Naive thymus-derived CD4-positive, alpha-beta T cell (primary cell): Measurements from ENCODE around the gene ARHGAP24. TPM values are rescaled to one million over a fixed set of nuclear protein-coding genes. Genes with fewer than 3 reads are reported as not detected.

ENCODE experiments used
- ATAC-seq: fragments of 150-1000 bp; cut with Tn5 transposase; 2 replicates; pipeline ENCODE4 v1.10.0; 2021; ENCODE audit warnings: mild to moderate bottlenecking, moderate library complexity
- CTCF ChIA-PET: fragments of 350-600 bp; sonication (Branson Sonifier 250); formaldehyde crosslinking; loops from one replicate; lab custom pipeline; 2021; ENCODE audit warnings: antibody characterized with exemption; lab: Charles Lee
- POLR2A ChIA-PET: fragments of 350-600 bp; sonication (Branson Sonifier 250); formaldehyde crosslinking; loops from one replicate; lab custom pipeline; 2021; ENCODE audit warnings: antibody characterized with exemption, inconsistent platforms; lab: Charles Lee
- DNase-seq, 9 donors: peaks; one replicate each; pipeline versions ENCODE4 v3.0.0 to v3.0.0-alpha.2; 2020 to 2022; ENCODE audit warnings: mixed read lengths in 1 of 9
- H3K27ac ChIP-seq: one replicate; pipeline ENCODE4 v1.7.0; 2013; ENCODE audit warnings: mild to moderate bottlenecking, low read depth, low read length, moderate library complexity
- H3K27me3 ChIP-seq, 2 donors: one replicate each; pipeline ENCODE4 v1.7.0; 2013; ENCODE audit warnings: low read length in 2 of 2, mild to moderate bottlenecking in 2 of 2, moderate library complexity in 2 of 2; ENCODE audit not compliant: control insufficient read depth in 2 of 2, insufficient read depth in 2 of 2
- H3K36me3 ChIP-seq, 3 experiments: 1 replicate in 2 of 3; 2 replicates in 1 of 3; pipeline ENCODE4 v1.7.0; 2013; ENCODE audit warnings: low read length in 3 of 3, mild to moderate bottlenecking in 3 of 3, moderate library complexity in 1 of 3; ENCODE audit not compliant: insufficient read depth in 3 of 3, control insufficient read depth in 2 of 3
- H3K4me1 ChIP-seq, 2 donors: one replicate each; pipeline ENCODE4 v1.7.0; 2013; ENCODE audit warnings: low read length in 2 of 2, mild to moderate bottlenecking in 2 of 2, moderate library complexity in 1 of 2; ENCODE audit not compliant: control insufficient read depth in 2 of 2, insufficient read depth in 2 of 2
- H3K4me3 ChIP-seq: 2 replicates; pipeline ENCODE4 v1.7.0; 2013; ENCODE audit warnings: mild to moderate bottlenecking, low read length
- H3K9me3 ChIP-seq, 3 experiments: 1 replicate in 2 of 3; 2 replicates in 1 of 3; pipeline ENCODE4 v1.7.0; 2013; ENCODE audit warnings: low read length in 3 of 3; ENCODE audit not compliant: control insufficient read depth in 2 of 3
- H3K27ac Mint-ChIP-seq, 9 donors: one replicate each; pipeline ENCODE4 v1.8.0; 2020 to 2022; ENCODE audit warnings: mixed read lengths in 9 of 9, mild to moderate bottlenecking in 8 of 9, moderate library complexity in 5 of 9, inconsistent platforms in 2 of 9
- H3K27me3 Mint-ChIP-seq, 5 donors: one replicate each; pipeline ENCODE4 v1.8.0; 2021 to 2022; ENCODE audit warnings: mixed read lengths in 5 of 5, mild to moderate bottlenecking in 1 of 5
- H3K36me3 Mint-ChIP-seq, 5 donors: one replicate each; pipeline ENCODE4 v1.8.0; 2020 to 2022; ENCODE audit warnings: mixed read lengths in 5 of 5, mild to moderate bottlenecking in 3 of 5, inconsistent platforms in 1 of 5
- H3K4me1 Mint-ChIP-seq, 7 donors: one replicate each; pipeline ENCODE4 v1.8.0; 2020 to 2022; ENCODE audit warnings: mixed read lengths in 7 of 7, mild to moderate bottlenecking in 3 of 7, inconsistent platforms in 1 of 7
- H3K4me3 Mint-ChIP-seq, 10 donors: one replicate each; pipeline ENCODE4 v1.8.0; 2020 to 2022; ENCODE audit warnings: mild to moderate bottlenecking in 10 of 10, mixed read lengths in 10 of 10, moderate library complexity in 6 of 10, inconsistent platforms in 2 of 10
- H3K9me3 Mint-ChIP-seq, 11 donors: one replicate each; pipeline ENCODE4 v1.8.0; 2020 to 2022; ENCODE audit warnings: mixed read lengths in 11 of 11, mild to moderate bottlenecking in 4 of 11, inconsistent platforms in 1 of 11, moderate library complexity in 1 of 11
- intact Hi-C, 2 donors: fragments of 100-400 bp; cut with micrococcal nuclease; formaldehyde crosslinking; loops; one replicate each; pipeline ENCODE4 v1.15.1; 2023
- polyA plus RNA-seq, 2 donors: library from polyadenylated mRNA; unstranded; fragments of 300-500 nt; fragmentation: Illumina TruSeq; gene quantifications; one replicate each; pipeline ENCODE4 v1.2.3, GENCODE V29; 2021
- total RNA-seq, 6 experiments: library from RNA in 5 of 6; stranded (reverse) in 5 of 6; gene quantifications; 1 replicate in 5 of 6; 2 replicates in 1 of 6; pipeline ENCODE4 v1.2.3 and lab custom pipeline; 2021 to 2026

The ARHGAP24 gene
- total and polyA plus RNA-seq, 7 experiments from 2014 or later = 0.41 to 12.7 (median 1.3) TPM; not detected in 3

DNA sequence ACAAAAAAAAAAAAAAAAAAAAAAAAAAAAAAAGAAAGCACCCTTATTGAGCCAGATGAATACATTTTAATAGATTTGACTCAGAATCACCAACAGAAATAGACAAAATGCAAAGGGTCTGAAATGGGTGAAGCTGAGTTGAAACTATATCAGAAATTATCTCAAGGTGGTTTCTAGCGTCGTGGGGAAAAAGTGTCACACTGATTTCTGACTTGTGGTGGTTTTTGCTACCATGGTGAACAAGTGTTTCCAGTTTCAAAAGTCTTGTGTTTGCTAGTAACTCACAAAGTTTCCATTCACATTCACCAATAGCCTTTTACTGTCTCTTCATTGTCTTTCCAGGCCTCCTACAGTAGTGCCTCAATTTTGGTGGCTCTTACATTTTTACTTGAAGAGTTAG, 135.5 kb downstream of the ARHGAP24 start:
- no peak overlapping the region for H3K4me3 ChIP-seq
- POLR2A ChIA-PET = no interaction called here
- no peaks in the 10 kb centered on the region for H3K4me1 ChIP-seq
- H3K36me3 ChIP-seq = no peaks in the 10 kb centered on the region
- H3K9me3 ChIP-seq = no peaks in the 10 kb centered on the region
- Mint-ChIP-seq H3K9me3 (peaks cover 0 to 5% (median 0%) of the 10 kb centered on the region in 11 donors), H3K4me1 (peaks cover 0 to 5% (median 0%) of the 10 kb centered on the region in 7 donors), H3K4me3 (no peak overlapping the region), H3K27ac (no peak overlapping the region), H3K36me3 (no peaks in the 10 kb centered on the region), H3K27me3 (no peaks in the 10 kb centered on the region)
- ATAC-seq (no peak), DNase-seq (no peak)
- H3K27me3 ChIP-seq = no peaks in the 10 kb centered on the region
- H3K27ac ChIP-seq = no peak overlapping the region
- CTCF ChIA-PET = no interaction called here
- intact Hi-C loops = no loop called here

DNA sequence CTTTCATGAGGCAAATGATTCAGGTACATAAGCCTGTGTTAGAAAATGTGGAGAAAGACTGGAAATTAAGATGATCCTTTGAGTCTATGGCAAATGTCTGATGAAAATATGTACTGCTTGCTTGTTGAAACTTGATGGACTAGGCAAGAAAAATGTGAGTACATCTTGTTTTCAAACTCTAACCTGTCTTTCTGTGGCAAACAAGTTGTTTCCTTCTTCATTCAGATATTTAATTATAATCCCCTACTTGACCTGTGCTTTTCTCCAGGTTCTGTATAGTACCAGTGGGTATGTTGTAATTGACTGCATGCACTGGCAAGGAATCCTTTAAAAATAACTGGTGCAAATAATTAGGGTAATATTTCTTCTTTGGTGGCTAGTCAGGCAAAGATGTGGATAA, 136.7 kb downstream of the ARHGAP24 start:
- ATAC-seq = no peak
- H3K27ac ChIP-seq = no peak overlapping the region
- no peak for DNase-seq
- intact Hi-C loops = no loop called here
- Mint-ChIP-seq H3K4me3 (no peak overlapping the region), H3K9me3 (peaks cover 0 to 5% (median 0%) of the 10 kb centered on the region in 11 donors), H3K36me3 (no peaks in the 10 kb centered on the region), H3K27me3 (no peaks in the 10 kb centered on the region), H3K4me1 (peaks cover 0 to 5% (median 0%) of the 10 kb centered on the region in 7 donors), H3K27ac (no peak overlapping the region)
- no peaks in the 10 kb centered on the region for H3K4me1 ChIP-seq
- H3K9me3 ChIP-seq = no peaks in the 10 kb centered on the region
- no peak overlapping the region for H3K4me3 ChIP-seq
- no peaks in the 10 kb centered on the region for H3K27me3 ChIP-seq
- CTCF ChIA-PET = no interaction called here
- H3K36me3 ChIP-seq = no peaks in the 10 kb centered on the region
- POLR2A ChIA-PET = no interaction called here

GRCh38 chr4:85613901-85614300, 139.0 kb downstream of the ARHGAP24 start:
- Mint-ChIP-seq H3K36me3 (no peaks in the 10 kb centered on the region), H3K9me3 (peaks cover 0 to 5% (median 0%) of the 10 kb centered on the region in 11 donors), H3K4me3 (no peak overlapping the region), H3K4me1 (no peaks in the 10 kb centered on the region), H3K27me3 (no peaks in the 10 kb centered on the region), H3K27ac (no peak overlapping the region)
- Histone ChIP-seq H3K4me3 (no peak overlapping the region), H3K36me3 (no peaks in the 10 kb centered on the region), H3K27me3 (no peaks in the 10 kb centered on the region), H3K4me1 (no peaks in the 10 kb centered on the region), H3K9me3 (no peaks in the 10 kb centered on the region), H3K27ac (no peak overlapping the region)
- DNase-seq (no peak), ATAC-seq (no peak)
- intact Hi-C loops = no loop called here
- ChIA-PET CTCF (no interaction called here), POLR2A (no interaction called here)

GRCh38 chr4:85615952-85616351, 141.0 kb downstream of the ARHGAP24 start:
- intact Hi-C loops = no loop called here
- no peaks in the 10 kb centered on the region for H3K27me3 Mint-ChIP-seq
- H3K4me3 Mint-ChIP-seq = no peak overlapping the region
- Histone ChIP-seq H3K9me3 (no peaks in the 10 kb centered on the region), H3K27me3 (no peaks in the 10 kb centered on the region), H3K27ac (no peak overlapping the region), H3K36me3 (no peaks in the 10 kb centered on the region), H3K4me1 (no peaks in the 10 kb centered on the region), H3K4me3 (no peak overlapping the region)
- H3K9me3 Mint-ChIP-seq = peaks cover 0 to 2% (median 0%) of the 10 kb centered on the region in 11 donors
- H3K27ac Mint-ChIP-seq = no peak overlapping the region
- ATAC-seq (no peak), DNase-seq (no peak)
- CTCF ChIA-PET = no interaction called here
- no peaks in the 10 kb centered on the region for H3K4me1 Mint-ChIP-seq
- POLR2A ChIA-PET = interaction anchor here (0.5 kb wide), 1 partner anchor 11 kb away, joined by 4 read pairs; no protein-coding TSS in a partner anchor
- no peaks in the 10 kb centered on the region for H3K36me3 Mint-ChIP-seq

- Mint-ChIP-seq H3K36me3 (no peaks in the 10 kb centered on the region), H3K9me3 (peaks cover 0 to 6% (median 0%) of the 10 kb centered on the region in 11 donors), H3K4me1 (no peaks in the 10 kb centered on the region), H3K27ac (no peak overlapping the region), H3K27me3 (no peaks in the 10 kb centered on the region), H3K4me3 (no peak overlapping the region)
- POLR2A ChIA-PET = no interaction called here
- H3K36me3 ChIP-seq = no peaks in the 10 kb centered on the region
- DNase-seq = no peak
- H3K4me1 ChIP-seq = no peaks in the 10 kb centered on the region
- no peak overlapping the region for H3K27ac ChIP-seq
- H3K4me3 ChIP-seq = no peak overlapping the region
- no peaks in the 10 kb centered on the region for H3K9me3 ChIP-seq
- CTCF ChIA-PET = no interaction called here
- no peak for ATAC-seq
- intact Hi-C loops = no loop called here
- no peaks in the 10 kb centered on the region for H3K27me3 ChIP-seq
Measured at GRCh38 chr4:85617202-85617601, 142.3 kb downstream of the ARHGAP24 start.

DNA sequence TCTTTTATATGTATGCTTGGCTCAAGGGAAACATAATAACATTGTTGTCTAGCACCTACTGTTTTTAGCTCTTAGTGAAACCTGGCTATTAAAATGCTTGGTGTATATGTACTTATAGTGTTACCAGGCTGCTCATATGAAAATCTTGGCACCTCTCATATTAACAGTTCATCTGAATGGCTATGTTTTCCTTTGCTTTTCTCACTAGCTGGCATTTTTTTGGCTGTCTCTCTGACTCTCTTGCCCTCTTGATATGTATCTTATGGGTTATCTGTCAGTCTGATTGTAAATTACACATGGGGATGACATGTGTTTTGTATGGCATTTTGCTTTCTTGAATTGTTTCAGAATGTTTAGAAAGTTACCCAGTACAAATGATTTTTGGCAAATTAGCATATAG, 158.0 kb downstream of the ARHGAP24 start:
- DNase-seq (no peak), ATAC-seq (no peak)
- no peaks in the 10 kb centered on the region for H3K4me1 ChIP-seq
- no peaks in the 10 kb centered on the region for H3K36me3 ChIP-seq
- Mint-ChIP-seq H3K4me1 (no peaks in the 10 kb centered on the region), H3K27ac (no peak overlapping the region), H3K27me3 (no peaks in the 10 kb centered on the region), H3K4me3 (no peak overlapping the region), H3K9me3 (peaks cover 0 to 27% (median 6%) of the 10 kb centered on the region in 11 donors), H3K36me3 (no peaks in the 10 kb centered on the region)
- H3K9me3 ChIP-seq = no peaks in the 10 kb centered on the region
- no peaks in the 10 kb centered on the region for H3K27me3 ChIP-seq
- no peak overlapping the region for H3K27ac ChIP-seq
- intact Hi-C loops = no loop called here
- POLR2A ChIA-PET = no interaction called here
- H3K4me3 ChIP-seq = no peak overlapping the region
- CTCF ChIA-PET = no interaction called here

GRCh38 chr4:85637778-85638177, 162.8 kb downstream of the ARHGAP24 start:
- Mint-ChIP-seq H3K27me3 (no peaks in the 10 kb centered on the region), H3K36me3 (no peaks in the 10 kb centered on the region), H3K9me3 (peaks cover 0 to 5% (median 0%) of the 10 kb centered on the region in 11 donors), H3K27ac (no peak overlapping the region), H3K4me3 (no peak overlapping the region), H3K4me1 (peaks cover 0 to 1% (median 0%) of the 10 kb centered on the region in 7 donors)
- Histone ChIP-seq H3K4me1 (no peaks in the 10 kb centered on the region), H3K27me3 (no peaks in the 10 kb centered on the region), H3K27ac (no peak overlapping the region), H3K36me3 (no peaks in the 10 kb centered on the region), H3K4me3 (no peak overlapping the region), H3K9me3 (no peaks in the 10 kb centered on the region)
- intact Hi-C loops = no loop called here
- DNase-seq = no peak
- ChIA-PET POLR2A (no interaction called here), CTCF (no interaction called here)
- no peak for ATAC-seq
